Astrocyte (in vitro differentiated cells and primary cell): ENCODE data around the gene ARRDC1. TPM values are rescaled to one million over a fixed set of nuclear protein-coding genes. Genes with fewer than 3 reads are reported as not detected.

Source experiments
- DNase-seq: peaks from one replicate; pipeline ENCODE4 v3.0.0-alpha.2; 2010; ENCODE audit warnings: low read depth
- FAIRE-seq: peaks from 2 replicates; lab custom pipeline; 2011; peaks lifted over from hg19 to GRCh38; lab: Jason Lieb, UNC
- H2AFZ ChIP-seq: 2 replicates; pipeline ENCODE4 v1.6.0; 2012; ENCODE audit warnings: low read depth, low read length, inconsistent platforms
- H3K27ac ChIP-seq: 2 replicates; pipeline ENCODE4 v1.5.1; 2011; ENCODE audit warnings: low read depth, low read length, inconsistent platforms
- H3K27me3 ChIP-seq: 2 replicates; pipeline ENCODE4 v1.6.0; 2011; ENCODE audit warnings: low read length, inconsistent platforms; ENCODE audit not compliant: insufficient read depth
- H3K36me3 ChIP-seq: 2 replicates; pipeline ENCODE4 v1.5.1; 2011; ENCODE audit warnings: low read length, inconsistent platforms; ENCODE audit not compliant: insufficient read depth
- H3K4me1 ChIP-seq: 2 replicates; pipeline ENCODE4 v1.5.1; 2011; ENCODE audit warnings: low read length, inconsistent platforms; ENCODE audit not compliant: insufficient read depth
- H3K4me2 ChIP-seq: 2 replicates; pipeline ENCODE4 v1.6.0; 2012; ENCODE audit warnings: low read length, inconsistent platforms
- H3K4me3 ChIP-seq: 2 replicates; pipeline ENCODE4 v1.5.1; 2011; ENCODE audit warnings: low read depth, mild to moderate bottlenecking, low read length, inconsistent platforms; ENCODE audit not compliant: insufficient read depth
- H3K79me2 ChIP-seq: 2 replicates; pipeline ENCODE4 v1.6.0; 2012; ENCODE audit warnings: mild to moderate bottlenecking, low read length, inconsistent platforms; ENCODE audit not compliant: insufficient read depth
- H3K9ac ChIP-seq: 2 replicates; pipeline ENCODE4 v1.6.0; 2012; ENCODE audit warnings: mild to moderate bottlenecking, low read length, inconsistent platforms
- H3K9me3 ChIP-seq: 2 replicates; pipeline ENCODE4 v1.5.1; 2012; ENCODE audit warnings: low read depth, mild to moderate bottlenecking, low read length, inconsistent platforms; ENCODE audit not compliant: insufficient read depth
- H4K20me1 ChIP-seq: 2 replicates; pipeline ENCODE4 v1.6.0; 2012; ENCODE audit warnings: low read length, inconsistent platforms; ENCODE audit not compliant: insufficient read depth
- H3K27ac Mint-ChIP-seq: one replicate; pipeline ENCODE4 v1.8.0; 2021; ENCODE audit warnings: mild to moderate bottlenecking, mixed read lengths; ENCODE audit not compliant: unreplicated experiment
- H3K27me3 Mint-ChIP-seq: one replicate; pipeline ENCODE4 v1.8.0; 2021; ENCODE audit warnings: low read depth, mixed read lengths; ENCODE audit not compliant: unreplicated experiment
- H3K36me3 Mint-ChIP-seq: one replicate; pipeline ENCODE4 v1.8.0; 2021; ENCODE audit warnings: low read depth, mixed read lengths; ENCODE audit not compliant: unreplicated experiment
- H3K4me1 Mint-ChIP-seq: one replicate; pipeline ENCODE4 v1.8.0; 2021; ENCODE audit warnings: low read depth, mixed read lengths; ENCODE audit not compliant: unreplicated experiment
- H3K4me3 Mint-ChIP-seq: one replicate; pipeline ENCODE4 v1.8.0; 2021; ENCODE audit warnings: mild to moderate bottlenecking, moderate library complexity, mixed read lengths; ENCODE audit not compliant: unreplicated experiment
- H3K9me3 Mint-ChIP-seq: one replicate; pipeline ENCODE4 v1.8.0; 2021; ENCODE audit warnings: mild to moderate bottlenecking, mixed read lengths; ENCODE audit not compliant: unreplicated experiment
- EZH2 ChIP-seq: IDR thresholded peaks from 2 replicates; pipeline ENCODE4 v1.6.1; 2012; ENCODE audit warnings: mild to moderate bottlenecking, low read length, inconsistent platforms; ENCODE audit not compliant: insufficient read depth
- total RNA-seq: library from RNA; stranded (reverse); gene quantifications from 2 replicates; pipeline ENCODE4 v1.2.1, GENCODE V29; 2021
- TF ChIP-seq, protein P1 (sequence below): IDR thresholded peaks from 2 replicates; pipeline ENCODE4 v1.5.1; 2011; ENCODE audit warnings: low read depth, mild to moderate bottlenecking, inconsistent platforms, low read length, moderate library complexity; ENCODE audit not compliant: insufficient read depth

The ARRDC1 gene
- total RNA-seq, 1 donor from 2014 or later: 14.2 TPM

DNA sequence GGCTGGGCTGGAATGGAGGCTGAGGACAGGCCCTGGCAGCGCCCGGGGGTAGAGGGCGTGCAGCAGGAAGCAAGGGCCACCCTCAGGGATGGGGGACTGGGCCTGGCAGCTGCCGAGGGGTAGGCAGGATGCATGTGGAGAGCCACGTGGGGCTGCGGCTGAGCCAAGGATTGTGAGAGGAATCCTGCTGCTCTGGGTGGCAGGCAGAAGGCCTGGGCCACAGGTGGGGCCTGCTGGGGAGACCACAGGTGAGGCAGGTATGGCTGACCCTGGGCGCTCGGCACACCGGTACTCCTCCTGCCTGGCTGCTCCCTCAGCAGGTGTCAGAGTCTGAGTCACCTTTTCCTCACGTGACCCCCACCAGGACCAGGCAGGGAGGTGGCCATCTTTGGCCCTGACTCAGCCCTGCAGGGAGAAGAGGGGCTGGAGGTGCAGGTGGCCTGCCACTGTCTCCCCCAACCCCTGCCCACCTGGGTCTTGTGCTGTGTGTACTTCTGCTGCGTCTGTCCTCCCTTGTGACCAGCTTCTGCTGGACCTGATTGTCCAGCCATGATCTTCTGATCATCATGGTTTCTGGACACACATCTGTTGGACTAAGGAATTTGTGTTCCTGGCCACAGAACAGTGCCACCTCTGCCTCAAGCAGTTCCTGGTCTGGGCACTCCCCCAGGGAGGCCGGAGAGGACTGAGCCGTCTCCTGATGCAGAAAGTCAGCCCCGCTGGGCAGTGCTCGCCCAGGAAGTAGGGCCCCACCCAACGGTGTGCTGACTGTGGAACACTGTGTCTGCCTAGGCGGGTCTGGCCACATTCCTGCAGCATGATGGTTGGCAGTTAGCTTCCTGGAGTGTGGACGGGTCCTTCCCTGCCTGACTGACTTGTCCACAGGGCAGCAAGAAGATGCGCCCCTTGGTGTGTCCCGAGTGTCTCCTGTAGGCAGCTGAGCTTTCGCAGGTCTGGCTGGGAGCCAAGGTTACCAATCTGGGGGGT is 6.4 kb downstream of the ARRDC1 start:
- H3K4me2 ChIP-seq: peak overlapping the region; percentile 71
- H3K27ac ChIP-seq: peak overlapping the region; percentile 70

DNA sequence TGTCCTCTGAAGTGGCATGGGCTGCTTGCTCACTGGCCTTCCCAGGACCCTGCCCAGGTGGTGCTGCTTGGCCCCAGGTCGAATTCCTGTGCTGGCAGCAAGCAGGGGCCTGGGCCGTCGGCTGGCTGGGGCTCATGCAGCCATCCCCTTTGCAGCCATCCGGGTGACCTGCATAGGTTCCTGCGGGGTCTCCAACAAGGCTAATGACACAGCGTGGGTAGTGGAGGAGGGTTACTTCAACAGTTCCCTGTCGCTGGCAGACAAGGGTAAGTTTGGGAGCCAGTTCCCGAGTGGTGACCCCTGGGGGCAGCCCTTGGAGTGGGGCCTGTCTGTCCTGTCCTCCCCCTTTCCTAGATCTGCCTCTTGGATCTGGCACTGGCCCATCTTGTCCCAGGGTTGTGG is 7.3 kb downstream of the ARRDC1 start:
- peak overlapping the region; percentile 75 for H3K27ac Mint-ChIP-seq
- H3K27ac ChIP-seq: peak overlapping the region; percentile 70
- no peak for TF ChIP-seq EZH2
- TF ChIP-seq, protein P1, sequence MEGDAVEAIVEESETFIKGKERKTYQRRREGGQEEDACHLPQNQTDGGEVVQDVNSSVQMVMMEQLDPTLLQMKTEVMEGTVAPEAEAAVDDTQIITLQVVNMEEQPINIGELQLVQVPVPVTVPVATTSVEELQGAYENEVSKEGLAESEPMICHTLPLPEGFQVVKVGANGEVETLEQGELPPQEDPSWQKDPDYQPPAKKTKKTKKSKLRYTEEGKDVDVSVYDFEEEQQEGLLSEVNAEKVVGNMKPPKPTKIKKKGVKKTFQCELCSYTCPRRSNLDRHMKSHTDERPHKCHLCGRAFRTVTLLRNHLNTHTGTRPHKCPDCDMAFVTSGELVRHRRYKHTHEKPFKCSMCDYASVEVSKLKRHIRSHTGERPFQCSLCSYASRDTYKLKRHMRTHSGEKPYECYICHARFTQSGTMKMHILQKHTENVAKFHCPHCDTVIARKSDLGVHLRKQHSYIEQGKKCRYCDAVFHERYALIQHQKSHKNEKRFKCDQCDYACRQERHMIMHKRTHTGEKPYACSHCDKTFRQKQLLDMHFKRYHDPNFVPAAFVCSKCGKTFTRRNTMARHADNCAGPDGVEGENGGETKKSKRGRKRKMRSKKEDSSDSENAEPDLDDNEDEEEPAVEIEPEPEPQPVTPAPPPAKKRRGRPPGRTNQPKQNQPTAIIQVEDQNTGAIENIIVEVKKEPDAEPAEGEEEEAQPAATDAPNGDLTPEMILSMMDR: no peak
- no peak overlapping the region for H2AFZ ChIP-seq
- peaks cover 5% of the 10 kb centered on the region for H4K20me1 ChIP-seq
- no peak overlapping the region for H3K4me3 ChIP-seq
- H3K9me3 ChIP-seq: no peaks in the 10 kb centered on the region
- H3K9ac ChIP-seq: no peak overlapping the region
- no peaks in the 10 kb centered on the region for H3K9me3 Mint-ChIP-seq
- no peaks in the 10 kb centered on the region for H3K27me3 ChIP-seq
- H3K4me1 Mint-ChIP-seq: peaks cover 18% of the 10 kb centered on the region
- peaks cover 22% of the 10 kb centered on the region for H3K4me1 ChIP-seq
- no peak overlapping the region for H3K4me3 Mint-ChIP-seq
- peaks cover 2% of the 10 kb centered on the region for H3K36me3 Mint-ChIP-seq
- peaks cover 26% of the 10 kb centered on the region for H3K79me2 ChIP-seq
- no peaks in the 10 kb centered on the region for H3K27me3 Mint-ChIP-seq
- H3K4me2 ChIP-seq: peak overlapping the region; percentile 71
- peaks cover 2% of the 10 kb centered on the region for H3K36me3 ChIP-seq
- DNase-seq (no peak), FAIRE-seq (no peak)

More for the DNA sequence above, 6.4 kb downstream of the ARRDC1 start:
- peak; percentile 70 for DNase-seq
- Histone ChIP-seq H3K79me2 (peaks cover 19% of the 10 kb centered on the region), H3K9me3 (no peaks in the 10 kb centered on the region), H3K36me3 (peaks cover 2% of the 10 kb centered on the region), H3K27me3 (no peaks in the 10 kb centered on the region), H3K4me3 (peak overlapping the region; percentile 11), H2AFZ (peak overlapping the region; percentile 41), H4K20me1 (peaks cover 8% of the 10 kb centered on the region), H3K9ac (peak overlapping the region; percentile 53), H3K4me1 (peaks cover 21% of the 10 kb centered on the region)
- peak; percentile 78 for FAIRE-seq
- Mint-ChIP-seq H3K27ac (peak overlapping the region; percentile 85), H3K4me3 (no peak overlapping the region), H3K27me3 (no peaks in the 10 kb centered on the region), H3K9me3 (no peaks in the 10 kb centered on the region), H3K36me3 (peaks cover 4% of the 10 kb centered on the region), H3K4me1 (peaks cover 16% of the 10 kb centered on the region)
- no peak for TF ChIP-seq EZH2
- TF ChIP-seq, protein P1: no peak
